Rectal smooth muscle tissue (tissue), 1 donor: ENCODE data around the gene OR2B6.
"Not testable (repeated sequence)": the region's sequence is repeated elsewhere in the genome, so short reads cannot be mapped to it uniquely, and the experiment has no call there.

Experiments
- H3K27ac ChIP-seq: one replicate; pipeline ENCODE4 v1.7.0; 2013; ENCODE audit warnings: low read depth, low read length, inconsistent platforms
- H3K27me3 ChIP-seq: one replicate; pipeline ENCODE4 v1.7.0; 2013; ENCODE audit warnings: low read length; ENCODE audit not compliant: control insufficient read depth, insufficient read depth
- H3K36me3 ChIP-seq: one replicate; pipeline ENCODE4 v1.7.0; 2013; ENCODE audit warnings: low read length; ENCODE audit not compliant: control insufficient read depth, insufficient read depth
- H3K4me1 ChIP-seq: one replicate; pipeline ENCODE4 v1.7.0; 2013; ENCODE audit warnings: low read length; ENCODE audit not compliant: control insufficient read depth, insufficient read depth
- H3K4me3 ChIP-seq: one replicate; pipeline ENCODE4 v1.7.0; 2013; ENCODE audit warnings: low read length
- H3K9ac ChIP-seq: one replicate; pipeline ENCODE4 v1.7.0; 2013; ENCODE audit warnings: low read length

The OR2B6 gene

DNA sequence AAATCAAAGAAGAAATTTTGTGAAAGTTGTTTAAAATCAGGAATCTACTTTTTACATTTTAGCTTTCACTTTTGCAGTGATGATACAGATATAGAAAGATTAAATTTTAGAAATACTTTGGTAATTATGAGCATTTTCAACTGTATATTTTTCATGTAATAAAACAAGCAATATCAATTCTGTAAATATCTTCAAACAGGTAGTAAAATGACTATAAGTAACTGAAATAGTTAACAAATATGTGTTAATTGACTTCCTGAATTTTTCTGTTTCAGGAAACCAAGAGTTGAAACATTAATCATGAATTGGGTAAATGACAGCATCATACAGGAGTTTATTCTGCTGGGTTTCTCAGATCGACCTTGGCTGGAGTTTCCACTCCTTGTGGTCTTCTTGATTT is at the start of gene OR2B6:
Gene OR2B6, plus strand, starts transcription at position 301 of the 400 bp plus-strand sequence. Its CDS starts 0 bp downstream, at position 301.
- Histone ChIP-seq H3K4me1 (no peaks in the 10 kb centered on the region), H3K27me3 (no peaks in the 10 kb centered on the region), H3K9ac (no peak within 1 kb of the TSS), H3K36me3 (no peaks in the 10 kb centered on the region), H3K27ac (no peak within 1 kb of the TSS), H3K4me3 (no peak within 1 kb of the TSS)

DNA sequence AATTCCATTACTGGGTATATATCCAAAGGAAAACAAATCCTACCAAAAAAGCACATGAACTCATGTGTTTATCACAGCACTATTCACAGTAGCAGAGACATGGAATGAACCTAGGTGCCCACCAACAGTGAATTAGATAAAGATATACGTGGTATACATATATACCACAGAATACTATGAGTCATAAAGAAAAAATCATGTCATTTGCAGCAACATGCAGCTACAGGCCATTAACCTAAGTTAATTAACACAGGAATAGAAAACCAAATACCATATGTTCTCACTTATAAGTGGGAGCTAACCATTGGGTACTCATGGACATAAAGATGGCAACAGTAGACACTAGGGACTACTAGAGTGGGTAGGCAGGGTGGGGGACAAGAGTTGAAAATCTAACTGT is 49.0 kb upstream of the OR2B6 start:
- Histone ChIP-seq H3K4me1 (no peaks in the 10 kb centered on the region), H3K4me3 (no peak overlapping the region), H3K27me3 (no peaks in the 10 kb centered on the region), H3K9ac (no peak overlapping the region), H3K36me3 (no peaks in the 10 kb centered on the region), H3K27ac (no peak overlapping the region)

DNA sequence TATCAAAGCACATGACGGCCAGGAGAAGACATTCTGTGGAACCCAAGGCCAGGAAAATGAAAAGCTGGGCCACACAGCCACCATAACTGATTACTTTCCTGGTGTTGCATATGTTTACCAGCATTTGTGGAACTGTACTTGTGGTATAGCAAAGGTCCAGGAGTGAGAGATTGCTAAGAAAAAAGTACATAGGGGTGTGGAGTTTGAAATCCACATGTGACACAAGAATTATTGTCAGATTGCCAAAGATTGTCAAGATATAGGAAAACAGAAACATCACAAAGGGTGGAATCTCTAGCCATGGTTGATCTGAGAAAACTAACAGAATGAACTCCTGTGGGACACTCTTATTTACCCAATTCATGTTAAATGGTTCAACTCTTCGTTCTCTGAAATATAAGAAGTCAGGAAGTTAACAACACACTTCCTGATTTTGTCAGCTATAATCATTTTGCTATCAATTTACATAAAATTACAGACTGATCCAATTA is 45.0 kb upstream of the OR2B6 start, which contains the start of gene OR2B2:
Gene OR2B2, minus strand, starts transcription at position 441 of the 491 bp plus-strand sequence. Its CDS starts 77 bp downstream, at position 364.
- no peak within 1 kb of the TSS for H3K27ac ChIP-seq
- H3K36me3 ChIP-seq = no peaks in the 10 kb centered on the region
- no peaks in the 10 kb centered on the region for H3K4me1 ChIP-seq
- H3K9ac ChIP-seq = no peak within 1 kb of the TSS
- no peak within 1 kb of the TSS for H3K4me3 ChIP-seq
- H3K27me3 ChIP-seq = no peaks in the 10 kb centered on the region

DNA sequence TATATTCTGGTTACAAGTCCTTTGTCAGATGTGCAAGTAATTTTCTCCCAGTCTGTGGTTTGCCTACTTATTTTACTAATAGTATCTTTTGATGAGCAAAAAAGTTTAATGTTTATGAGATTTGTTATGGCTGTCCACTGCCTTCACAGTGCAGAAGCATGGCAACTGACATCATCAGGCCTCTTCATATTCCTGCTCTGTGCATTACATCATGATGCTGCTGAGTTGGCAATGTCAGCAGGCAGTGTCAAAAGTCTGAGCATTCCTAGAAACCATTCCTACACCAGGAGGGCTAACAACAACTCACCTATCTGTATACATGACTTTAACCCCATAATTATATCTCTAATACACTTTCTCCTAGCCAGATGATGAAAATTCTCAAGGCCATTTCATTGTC is 34.1 kb upstream of the OR2B6 start:
- Histone ChIP-seq H3K36me3 (no peaks in the 10 kb centered on the region), H3K27me3 (no peaks in the 10 kb centered on the region), H3K4me1 (no peaks in the 10 kb centered on the region), H3K27ac (no peak overlapping the region), H3K4me3 (no peak overlapping the region), H3K9ac (no peak overlapping the region)

DNA sequence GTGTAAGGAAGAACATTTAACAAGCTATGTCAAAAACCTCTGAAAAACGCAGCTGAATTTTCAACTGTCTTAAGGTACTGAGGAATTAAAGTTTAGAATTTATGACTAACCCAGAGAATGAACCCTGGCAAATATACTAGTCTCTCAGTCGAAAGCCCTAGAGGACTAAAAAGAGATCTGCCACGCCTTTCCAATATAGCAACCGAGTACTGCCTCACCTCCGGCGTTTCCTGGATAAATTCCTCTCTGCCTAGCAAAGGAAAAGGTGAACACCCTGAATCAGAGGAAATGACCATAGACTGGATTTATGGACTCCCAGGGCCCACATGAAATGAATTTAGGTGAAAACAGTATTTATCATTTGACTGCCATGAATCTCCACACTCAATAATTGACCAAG is 32.9 kb upstream of the OR2B6 start:
- H3K4me3 ChIP-seq = no peak overlapping the region

DNA sequence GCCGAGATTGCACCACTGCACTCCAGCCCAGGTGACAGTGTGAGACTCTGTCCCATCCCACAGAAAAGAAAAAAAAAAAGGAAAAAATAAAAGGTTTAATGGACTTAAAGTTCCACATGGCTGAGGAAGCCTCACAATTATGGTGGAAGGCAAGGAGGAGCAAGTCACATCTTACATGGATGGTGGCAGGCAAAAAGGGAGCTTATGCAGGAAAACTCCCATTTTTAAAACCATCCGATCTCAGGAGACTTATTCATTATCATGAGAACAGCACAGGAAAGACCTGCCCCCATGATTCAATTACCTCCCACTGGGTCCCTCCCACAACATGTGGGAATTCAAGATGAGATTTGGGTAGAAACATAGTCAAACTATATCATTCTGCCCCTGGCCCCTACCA is 29.0 kb upstream of the OR2B6 start:
- not testable (repeated sequence) for H3K4me3 ChIP-seq, H3K27ac ChIP-seq

More for the DNA sequence above, 32.9 kb upstream of the OR2B6 start:
- no peak overlapping the region for H3K9ac ChIP-seq
- H3K36me3 ChIP-seq = no peaks in the 10 kb centered on the region
- no peak overlapping the region for H3K27ac ChIP-seq
- no peaks in the 10 kb centered on the region for H3K27me3 ChIP-seq
- H3K4me1 ChIP-seq = no peaks in the 10 kb centered on the region

DNA sequence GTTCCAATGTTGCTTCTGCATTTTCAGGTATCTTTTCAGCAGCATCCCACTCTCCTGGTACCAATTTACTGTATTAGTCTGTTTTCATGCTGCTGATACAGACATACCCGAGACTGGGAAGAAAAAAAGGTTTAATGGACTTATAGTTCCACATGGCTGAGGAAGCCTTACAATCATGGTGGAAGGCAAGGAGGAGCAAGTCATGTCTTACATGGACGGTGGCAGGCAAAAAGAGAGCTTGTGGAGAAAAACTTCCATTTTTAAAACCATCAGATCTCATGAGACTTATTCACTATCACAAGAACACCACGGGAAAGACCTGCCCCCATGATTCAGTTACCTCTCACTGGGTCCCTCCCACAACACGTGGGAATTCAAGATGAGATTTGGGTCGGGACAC is 27.1 kb upstream of the OR2B6 start:
- not testable (repeated sequence) for H3K4me1 ChIP-seq, H3K36me3 ChIP-seq, H3K27ac ChIP-seq, H3K27me3 ChIP-seq, H3K9ac ChIP-seq, H3K4me3 ChIP-seq

More for the DNA sequence above, 29.0 kb upstream of the OR2B6 start:
- not testable (repeated sequence) for H3K9ac ChIP-seq, H3K4me1 ChIP-seq, H3K27me3 ChIP-seq, H3K36me3 ChIP-seq

DNA sequence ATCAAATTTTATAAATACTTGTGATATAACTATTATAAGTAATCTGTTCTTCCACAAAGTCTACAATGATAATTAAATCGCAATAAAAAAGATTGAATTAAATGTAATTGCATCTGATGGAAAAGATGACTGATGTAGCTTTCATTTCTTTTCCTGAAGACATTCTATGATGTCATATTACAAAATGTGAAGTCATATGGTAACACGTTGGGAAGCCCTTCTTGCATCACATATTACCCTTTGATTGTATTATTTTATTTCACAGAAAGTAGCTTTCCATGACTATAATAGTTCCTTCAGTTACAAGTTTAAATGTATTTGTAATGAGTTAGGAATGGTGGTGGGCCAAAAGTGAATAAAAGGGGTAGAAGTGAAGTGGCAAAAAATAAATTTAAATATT is 25.8 kb upstream of the OR2B6 start:
- no peak overlapping the region for H3K27ac ChIP-seq
- H3K36me3 ChIP-seq = no peaks in the 10 kb centered on the region
- H3K9ac ChIP-seq = no peak overlapping the region
- H3K27me3 ChIP-seq = no peaks in the 10 kb centered on the region
- no peaks in the 10 kb centered on the region for H3K4me1 ChIP-seq
- H3K4me3 ChIP-seq = no peak overlapping the region

DNA sequence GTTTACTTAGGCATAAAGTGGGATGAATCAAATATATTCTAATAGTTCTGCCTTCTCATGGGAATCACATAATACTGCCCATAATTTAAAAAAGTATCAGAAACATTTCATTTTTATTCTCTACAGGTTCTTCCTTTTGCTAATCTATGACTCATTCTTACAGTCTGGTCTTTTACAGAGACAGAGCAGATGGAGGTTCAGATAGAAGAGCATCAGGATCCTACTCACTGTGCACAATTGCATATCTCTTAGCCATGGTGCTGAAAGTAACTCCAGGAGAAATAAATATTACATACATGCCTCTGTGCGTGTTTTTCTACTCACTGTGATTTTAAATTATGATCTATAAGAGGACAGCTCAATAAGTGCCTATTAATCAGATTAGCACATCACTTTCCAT is 16.3 kb upstream of the OR2B6 start:
- H3K4me3 ChIP-seq = no peak overlapping the region
- no peaks in the 10 kb centered on the region for H3K27me3 ChIP-seq
- no peaks in the 10 kb centered on the region for H3K4me1 ChIP-seq
- H3K27ac ChIP-seq = no peak overlapping the region
- no peak overlapping the region for H3K9ac ChIP-seq
- no peaks in the 10 kb centered on the region for H3K36me3 ChIP-seq

DNA sequence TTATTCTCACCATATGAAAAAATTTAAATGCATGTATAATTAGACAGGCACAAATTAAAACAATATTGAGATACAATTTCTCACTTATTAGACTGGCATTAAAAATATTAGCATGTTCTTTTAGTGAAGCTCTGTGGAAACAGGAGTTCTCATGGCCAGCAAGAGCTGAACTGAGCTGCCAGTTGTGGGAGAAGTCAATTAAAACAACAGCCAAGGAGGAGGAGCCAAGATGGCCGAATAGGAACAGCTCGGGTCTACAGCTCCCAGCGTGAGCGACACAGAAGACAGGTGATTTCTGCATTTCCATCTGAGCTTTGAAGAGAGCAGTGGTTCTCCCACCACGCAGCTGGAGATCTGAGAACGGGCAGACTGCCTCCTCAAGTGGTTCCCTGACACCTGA is 14.0 kb upstream of the OR2B6 start:
- H3K4me1 ChIP-seq, H3K36me3 ChIP-seq, H3K9ac ChIP-seq, H3K27me3 ChIP-seq, H3K27ac ChIP-seq, H3K4me3 ChIP-seq: not testable (repeated sequence)

DNA sequence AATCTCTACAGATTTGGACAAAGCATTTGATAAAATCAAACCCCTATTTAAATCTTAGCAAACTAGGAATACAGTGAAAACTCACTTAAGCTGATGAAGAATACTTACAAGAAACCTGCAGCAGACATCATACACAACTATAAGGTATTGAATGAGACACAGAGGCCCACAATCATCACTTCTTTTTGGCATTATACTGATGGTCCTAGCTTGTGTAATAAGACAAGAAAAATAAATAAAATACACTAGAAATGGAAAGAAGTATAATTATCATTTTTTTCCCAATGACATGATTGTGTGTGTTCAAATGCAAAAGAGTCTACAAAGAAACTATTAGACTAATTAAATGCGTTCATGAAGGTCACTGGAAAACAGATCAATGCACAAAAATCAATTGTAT is 8.8 kb upstream of the OR2B6 start:
- Histone ChIP-seq H3K27me3 (no peaks in the 10 kb centered on the region), H3K9ac (no peak overlapping the region), H3K4me1 (no peaks in the 10 kb centered on the region), H3K36me3 (no peaks in the 10 kb centered on the region), H3K27ac (no peak overlapping the region), H3K4me3 (no peak overlapping the region)

DNA sequence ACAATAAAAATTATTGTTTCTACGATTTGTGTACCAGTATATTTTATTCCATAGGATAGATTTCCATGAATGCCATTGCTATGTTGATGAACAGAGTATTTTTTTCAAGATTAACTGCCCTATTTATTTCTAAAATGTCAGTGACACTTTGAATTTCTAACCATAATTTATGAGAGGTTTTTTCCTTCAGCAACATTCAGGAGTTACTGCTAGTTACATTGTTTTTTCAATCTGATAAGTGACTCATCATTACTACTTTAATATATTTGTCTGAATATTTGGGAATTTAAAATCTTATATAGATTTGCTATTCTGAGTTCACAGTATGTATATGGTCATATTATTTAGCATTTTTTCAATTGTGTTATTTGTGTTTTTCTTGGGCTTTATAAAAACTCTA is 6.0 kb upstream of the OR2B6 start:
- H3K4me3 ChIP-seq = no peak overlapping the region
- H3K36me3 ChIP-seq = no peaks in the 10 kb centered on the region
- H3K27ac ChIP-seq = no peak overlapping the region
- no peak overlapping the region for H3K9ac ChIP-seq
- no peaks in the 10 kb centered on the region for H3K4me1 ChIP-seq
- no peaks in the 10 kb centered on the region for H3K27me3 ChIP-seq

DNA sequence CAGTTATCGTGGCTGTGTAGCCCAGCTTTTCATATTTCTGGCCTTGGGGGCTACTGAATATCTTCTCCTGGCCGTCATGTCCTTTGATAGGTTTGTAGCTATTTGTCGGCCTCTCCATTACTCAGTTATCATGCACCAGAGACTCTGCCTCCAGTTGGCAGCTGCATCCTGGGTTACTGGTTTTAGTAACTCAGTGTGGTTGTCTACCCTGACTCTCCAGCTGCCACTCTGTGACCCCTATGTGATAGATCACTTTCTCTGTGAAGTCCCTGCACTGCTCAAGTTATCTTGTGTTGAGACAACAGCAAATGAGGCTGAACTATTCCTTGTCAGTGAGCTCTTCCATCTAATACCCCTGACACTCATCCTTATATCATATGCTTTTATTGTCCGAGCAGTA is 475 bp downstream of the OR2B6 start:
- no peak overlapping the region for H3K9ac ChIP-seq
- H3K4me3 ChIP-seq = no peak overlapping the region
- no peak overlapping the region for H3K27ac ChIP-seq
- no peaks in the 10 kb centered on the region for H3K36me3 ChIP-seq
- no peaks in the 10 kb centered on the region for H3K27me3 ChIP-seq
- H3K4me1 ChIP-seq = no peaks in the 10 kb centered on the region
